ENCODE results near the gene GNB1. TPM values are rescaled to one million over a fixed set of nuclear protein-coding genes. Genes with fewer than 3 reads are reported as not detected.
"Not testable (repeated sequence)": the region's sequence is repeated elsewhere in the genome, so short reads cannot be mapped to it uniquely, and the experiment has no call there.

The GNB1 gene
- total RNA-seq, 4 donors from 2014 or later, result 154 to 200 (median 174) TPM

DNA sequence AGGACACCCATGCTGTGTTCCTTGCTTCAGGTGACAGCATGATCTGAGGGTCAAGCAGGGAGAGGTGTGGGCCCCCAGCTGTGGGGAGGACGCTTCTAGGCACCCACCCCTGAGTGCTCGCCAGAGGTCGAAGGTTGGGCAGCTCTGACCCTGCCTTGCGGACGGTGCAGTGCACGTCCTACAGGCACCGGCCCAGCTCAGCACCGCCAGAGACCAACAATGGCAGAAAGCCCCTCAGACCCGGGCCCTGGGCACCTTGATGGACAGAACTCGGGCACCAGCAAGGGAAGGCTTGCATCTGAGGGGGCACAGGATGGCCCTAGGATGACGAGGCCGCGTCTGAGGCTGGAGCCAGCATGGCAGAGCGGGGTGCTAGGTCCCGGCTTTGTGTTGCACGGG lies 137.3 kb downstream of the GNB1 start:
- Histone ChIP-seq H3K27me3 (no peaks in the 10 kb centered on the region), H3K4me1 (peaks cover 12 to 14% of the 10 kb centered on the region in 2 donors), H3K27ac (no peak overlapping the region), H3K4me3 (replicated peaks in 1 of 3) (no peak overlapping the region), H3K9me3 (no peaks in the 10 kb centered on the region), H3K36me3 (peaks cover 36 to 38% of the 10 kb centered on the region in 2 donors)
- TF ChIP-seq POLR2A (IDR thresholded peaks at IDR 0.05), result no peak
- TF ChIP-seq, protein P1, sequence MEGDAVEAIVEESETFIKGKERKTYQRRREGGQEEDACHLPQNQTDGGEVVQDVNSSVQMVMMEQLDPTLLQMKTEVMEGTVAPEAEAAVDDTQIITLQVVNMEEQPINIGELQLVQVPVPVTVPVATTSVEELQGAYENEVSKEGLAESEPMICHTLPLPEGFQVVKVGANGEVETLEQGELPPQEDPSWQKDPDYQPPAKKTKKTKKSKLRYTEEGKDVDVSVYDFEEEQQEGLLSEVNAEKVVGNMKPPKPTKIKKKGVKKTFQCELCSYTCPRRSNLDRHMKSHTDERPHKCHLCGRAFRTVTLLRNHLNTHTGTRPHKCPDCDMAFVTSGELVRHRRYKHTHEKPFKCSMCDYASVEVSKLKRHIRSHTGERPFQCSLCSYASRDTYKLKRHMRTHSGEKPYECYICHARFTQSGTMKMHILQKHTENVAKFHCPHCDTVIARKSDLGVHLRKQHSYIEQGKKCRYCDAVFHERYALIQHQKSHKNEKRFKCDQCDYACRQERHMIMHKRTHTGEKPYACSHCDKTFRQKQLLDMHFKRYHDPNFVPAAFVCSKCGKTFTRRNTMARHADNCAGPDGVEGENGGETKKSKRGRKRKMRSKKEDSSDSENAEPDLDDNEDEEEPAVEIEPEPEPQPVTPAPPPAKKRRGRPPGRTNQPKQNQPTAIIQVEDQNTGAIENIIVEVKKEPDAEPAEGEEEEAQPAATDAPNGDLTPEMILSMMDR (IDR thresholded peaks at IDR 0.05), result no peak
- 95 to 97% methylated on average over 13 to 14 of the region's 16 CpGs for WGBS, 2 donors
- intact Hi-C loops (cut with DNase I), result no loop called here
- no peak for DNase-seq

DNA sequence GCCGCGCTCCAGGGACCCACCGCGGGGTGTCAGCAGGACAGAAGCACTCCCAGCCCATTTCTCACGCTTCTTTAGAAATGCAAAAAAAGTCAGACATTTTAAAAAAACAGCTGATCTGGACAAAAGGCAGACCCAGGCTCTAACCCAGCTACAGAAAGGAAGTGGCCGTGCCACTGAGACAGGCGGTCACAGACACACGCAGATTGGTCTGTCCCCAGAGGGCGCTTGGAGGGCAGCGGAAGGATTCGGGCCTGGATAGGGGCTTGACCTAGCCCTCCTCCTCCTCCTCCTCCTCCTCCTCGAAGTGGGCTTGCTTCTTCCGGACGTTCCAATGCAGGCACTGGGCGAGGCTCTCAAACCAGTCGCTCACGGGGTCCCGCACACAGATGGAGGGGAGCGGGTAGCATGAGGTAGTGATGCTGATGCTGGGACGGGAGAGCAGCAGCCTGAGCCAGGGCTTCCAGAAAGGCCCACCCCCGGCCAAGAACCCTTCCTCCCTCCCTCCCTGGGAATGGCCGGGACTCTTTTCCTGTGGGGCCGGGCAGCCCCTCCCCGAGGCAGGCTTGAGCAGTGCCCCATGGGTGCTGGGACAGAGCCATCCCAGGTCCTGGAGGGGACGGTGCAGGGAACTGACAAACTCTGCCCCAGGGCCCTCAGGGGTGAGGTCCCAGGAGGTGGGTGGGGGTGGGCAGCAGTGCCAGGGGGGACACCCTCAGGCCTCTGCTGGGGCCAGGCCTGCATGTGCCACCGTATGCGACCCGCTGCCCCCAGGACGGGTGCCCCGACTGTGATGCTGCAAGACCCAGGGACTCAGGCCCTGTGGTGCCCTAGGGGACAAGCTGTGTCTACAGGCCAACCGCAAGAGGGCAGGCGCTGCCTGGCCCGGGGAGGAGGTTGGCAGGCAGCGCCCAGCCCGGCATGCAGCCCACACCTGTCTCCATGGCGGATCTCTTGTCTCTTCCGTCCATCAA lies 138.0 kb downstream of the GNB1 start:
- H3K27me3 ChIP-seq, result no peaks in the 10 kb centered on the region
- peaks cover 6 to 7% of the 10 kb centered on the region in 2 donors for H3K4me1 ChIP-seq
- no peaks in the 10 kb centered on the region for H3K9me3 ChIP-seq
- no peak for TF ChIP-seq POLR2A (IDR thresholded peaks at IDR 0.05)
- TF ChIP-seq, protein P1 (IDR thresholded peaks at IDR 0.05), result no peak
- H3K4me3 ChIP-seq (replicated peaks in 1 of 3), result no peak overlapping the region
- intact Hi-C loops (cut with DNase I), result no loop called here
- H3K36me3 ChIP-seq, result peaks cover 36 to 38% of the 10 kb centered on the region in 2 donors
- H3K27ac ChIP-seq, result no peak overlapping the region
- DNase-seq, result no peak
- WGBS, 2 donors, result 85 to 94% methylated on average over 27 to 30 of the region's 37 CpGs

DNA sequence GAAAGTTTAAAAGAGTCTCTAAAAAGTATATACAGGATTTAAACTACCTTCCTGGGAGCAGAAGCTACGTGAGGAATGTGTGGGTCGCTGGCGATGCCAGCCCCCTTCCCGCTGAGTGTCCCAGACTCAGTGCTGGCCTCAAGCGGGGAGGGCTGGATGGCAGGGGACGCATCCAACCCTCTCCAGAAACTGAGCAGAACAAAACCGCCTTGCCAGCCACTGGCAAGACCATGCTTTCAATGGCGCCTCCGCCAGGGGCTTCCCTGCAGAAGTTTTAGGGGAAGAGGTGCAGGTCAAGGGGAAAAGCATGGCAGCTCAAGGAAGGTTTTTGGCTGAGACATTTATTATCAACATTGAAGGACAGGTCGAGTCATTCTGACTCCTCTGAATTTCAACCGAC lies 138.7 kb downstream of the GNB1 start:
- intact Hi-C loops (cut with DNase I), result no loop called here
- Histone ChIP-seq H3K27me3 (no peaks in the 10 kb centered on the region), H3K9me3 (no peaks in the 10 kb centered on the region), H3K36me3 (peaks cover 36 to 37% of the 10 kb centered on the region in 2 donors), H3K4me3 (replicated peaks in 1 of 3) (no peak overlapping the region), H3K4me1 (no peaks in the 10 kb centered on the region), H3K27ac (no peak overlapping the region)
- TF ChIP-seq, protein P1 (IDR thresholded peaks at IDR 0.05), result no peak
- TF ChIP-seq POLR2A (IDR thresholded peaks at IDR 0.05), result no peak
- no peak for DNase-seq
- 92 to 94% methylated on average over 11 of the region's 11 CpGs for WGBS, 2 donors

DNA sequence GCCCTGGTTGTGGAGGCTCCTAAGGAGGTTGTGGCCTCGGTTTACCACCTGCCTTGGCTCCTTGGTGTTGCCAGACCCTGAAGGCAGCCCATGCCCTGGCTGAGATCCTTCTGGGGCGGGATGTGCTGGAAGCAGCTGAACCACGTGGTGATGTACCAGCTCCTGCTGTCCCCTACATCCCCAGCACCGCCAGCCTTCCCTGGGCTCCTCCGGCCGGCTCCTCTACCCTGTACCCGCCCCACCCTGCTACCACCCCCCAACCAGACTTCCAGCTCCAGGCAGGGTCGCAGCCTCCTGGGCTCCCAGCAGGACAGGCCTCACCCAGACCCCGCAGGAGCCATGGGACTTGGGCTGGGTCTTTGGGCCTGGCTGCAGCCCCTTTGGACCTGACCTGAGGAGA lies 140.9 kb downstream of the GNB1 start:
- H3K27me3 ChIP-seq; intact Hi-C loops (cut with DNase I); H3K4me3 ChIP-seq (replicated peaks in 1 of 3); H3K9me3 ChIP-seq; DNase-seq; H3K4me1 ChIP-seq; H3K27ac ChIP-seq: not testable (repeated sequence)
- WGBS, 2 donors, result 84 to 90% methylated on average over 6 to 7 of the region's 9 CpGs
- H3K36me3 ChIP-seq, result peaks cover 17 to 23% of the 10 kb centered on the region in 2 donors

DNA sequence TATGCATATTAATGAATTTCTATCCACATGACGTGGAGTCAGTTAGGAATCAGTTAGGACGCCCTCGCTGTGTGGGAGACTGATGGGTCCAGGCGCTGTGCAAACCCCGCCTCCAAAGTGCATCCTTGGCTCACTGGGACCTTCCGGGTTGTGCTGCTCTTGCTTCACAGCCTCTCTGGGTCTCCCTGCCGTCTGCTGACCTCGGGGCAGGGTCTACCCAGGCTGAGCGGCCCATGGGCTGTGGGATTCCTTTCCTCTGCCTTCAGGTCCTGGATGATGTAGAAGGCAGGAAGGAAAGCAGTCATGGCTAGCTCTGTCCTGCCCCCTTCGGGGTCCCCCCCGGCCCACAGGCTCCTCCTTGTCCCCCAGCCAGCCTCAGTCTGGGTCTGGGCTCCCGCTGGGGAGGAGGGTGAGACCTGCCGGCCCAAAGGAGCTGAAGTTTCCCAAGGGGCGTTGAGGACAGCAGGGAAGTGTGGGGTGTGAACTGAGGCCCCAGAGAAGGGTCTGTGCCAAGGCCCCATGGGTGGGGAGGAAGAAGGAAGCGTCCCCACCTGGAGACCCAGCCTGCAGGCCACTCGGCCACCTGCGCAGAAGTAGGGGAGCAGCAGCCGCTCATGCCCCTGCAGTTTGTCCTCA lies 142.1 kb downstream of the GNB1 start:
- Histone ChIP-seq H3K4me3 (replicated peaks in 1 of 3) (no peak overlapping the region), H3K27me3 (no peaks in the 10 kb centered on the region), H3K36me3 (peaks cover 10 to 15% of the 10 kb centered on the region in 2 donors), H3K27ac (no peak overlapping the region), H3K4me1 (no peaks in the 10 kb centered on the region), H3K9me3 (no peaks in the 10 kb centered on the region)
- WGBS, 2 donors, result 73 to 86% methylated on average over 15 to 18 of the region's 18 CpGs
- no peak for DNase-seq
- TF ChIP-seq, protein P1 (IDR thresholded peaks at IDR 0.05), result no peak
- TF ChIP-seq POLR2A (IDR thresholded peaks at IDR 0.05), result no peak
- intact Hi-C loops (cut with DNase I), result no loop called here

DNA sequence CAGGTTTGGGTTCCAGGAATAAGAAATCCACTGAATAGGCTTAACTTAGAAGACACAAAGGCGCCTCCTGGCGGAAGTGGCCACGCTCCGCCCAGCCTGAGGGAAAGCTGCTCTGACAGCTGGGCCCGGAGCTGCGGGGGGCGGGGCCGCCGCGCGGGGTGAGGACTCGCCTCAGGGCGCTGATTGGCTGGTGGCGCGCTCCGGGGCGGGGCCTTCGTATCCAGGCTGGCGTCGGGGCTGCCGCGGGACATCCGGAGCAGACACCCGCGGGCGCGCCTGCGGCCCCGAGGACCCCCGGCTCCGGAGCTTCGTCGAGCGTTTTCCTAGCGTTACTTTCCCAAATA lies 144.3 kb downstream of the GNB1 start:
- DNase-seq; H3K27me3 ChIP-seq; H3K4me1 ChIP-seq; H3K9me3 ChIP-seq; H3K4me3 ChIP-seq (replicated peaks in 1 of 3); H3K36me3 ChIP-seq; intact Hi-C loops (cut with DNase I): not testable (repeated sequence)
- no CpG with 5 or more reads among the region's 35 CpGs for WGBS, 2 donors
- H3K27ac ChIP-seq, result peak overlapping the region in 2 of 3 donors; percentile 95 to 97
